H9 (cell line): ENCODE measurements around the gene FLT1. TPM values are rescaled to one million over a fixed set of nuclear protein-coding genes. Genes with fewer than 3 reads are reported as not detected.

Experiments used
- DNase-seq: peaks from one replicate; pipeline ENCODE4 v3.0.0-alpha.2; 2017
- H2AFZ ChIP-seq: one replicate; pipeline ENCODE4 v1.6.1; 2013; ENCODE audit warnings: mild to moderate bottlenecking, low read length, control low read depth, moderate library complexity
- H2AK5ac ChIP-seq: 2 replicates; pipeline ENCODE4 v1.6.1; 2013; ENCODE audit warnings: low read length, control low read depth, mixed read lengths; ENCODE audit not compliant: insufficient read length
- H2BK120ac ChIP-seq: one replicate; pipeline ENCODE4 v1.6.1; 2013; ENCODE audit warnings: low read depth, mild to moderate bottlenecking, low read length, control low read depth, inconsistent platforms; ENCODE audit not compliant: poor library complexity, severe bottlenecking
- H2BK12ac ChIP-seq: 2 replicates; pipeline ENCODE4 v1.6.1; 2013; ENCODE audit warnings: low read length, control low read depth, mixed read lengths, low read depth; ENCODE audit not compliant: insufficient read length
- H2BK15ac ChIP-seq: 2 replicates; pipeline ENCODE4 v1.6.1; 2013; ENCODE audit warnings: low read depth, low read length, control low read depth
- H2BK20ac ChIP-seq: one replicate; pipeline ENCODE4 v1.6.1; 2013; ENCODE audit warnings: low read depth, mild to moderate bottlenecking, low read length, control low read depth, inconsistent platforms; ENCODE audit not compliant: poor library complexity, severe bottlenecking
- H2BK5ac ChIP-seq: 2 replicates; pipeline ENCODE4 v1.6.1; 2013; ENCODE audit warnings: low read length, control low read depth, mixed read lengths; ENCODE audit not compliant: insufficient read length
- H3K14ac ChIP-seq: 2 replicates; pipeline ENCODE4 v1.6.1; 2013; ENCODE audit warnings: low read length, control low read depth; ENCODE audit not compliant: insufficient read depth
- H3K18ac ChIP-seq: 2 replicates; pipeline ENCODE4 v1.6.1; 2013; ENCODE audit warnings: low read depth, mild to moderate bottlenecking, mixed read lengths, low read length, control low read depth; ENCODE audit not compliant: insufficient read length
- H3K23ac ChIP-seq: 2 replicates; pipeline ENCODE4 v1.6.1; 2013; ENCODE audit warnings: low read length, control low read depth, mixed read lengths, low read depth; ENCODE audit not compliant: insufficient read length
- H3K23me2 ChIP-seq: 2 replicates; pipeline ENCODE4 v1.6.1; 2013; ENCODE audit warnings: low read depth, mild to moderate bottlenecking, mixed read lengths, low read length, control low read depth; ENCODE audit not compliant: insufficient read length, poor library complexity, severe bottlenecking
- H3K27ac ChIP-seq: 2 replicates; pipeline ENCODE4 v1.5.1; 2013; ENCODE audit warnings: low read length, control low read depth, mixed read lengths, low read depth; ENCODE audit not compliant: insufficient read length
- H3K27me3 ChIP-seq: 2 replicates; pipeline ENCODE4 v1.6.1; 2013; ENCODE audit warnings: low read length, control low read depth, inconsistent platforms; ENCODE audit not compliant: insufficient read depth
- H3K4ac ChIP-seq: 2 replicates; pipeline ENCODE4 v1.6.1; 2013; ENCODE audit warnings: low read depth, mild to moderate bottlenecking, control low read depth, inconsistent platforms, low read length, moderate library complexity
- H3K4me1 ChIP-seq: 2 replicates; pipeline ENCODE4 v1.6.1; 2013; ENCODE audit warnings: low read length, control low read depth, inconsistent platforms; ENCODE audit not compliant: insufficient read depth
- H3K4me2 ChIP-seq: 2 replicates; pipeline ENCODE4 v1.6.1; 2013; ENCODE audit warnings: low read length, control low read depth, mixed read lengths; ENCODE audit not compliant: insufficient read length, insufficient read depth
- H3K56ac ChIP-seq: 2 replicates; pipeline ENCODE4 v1.6.1; 2013; ENCODE audit warnings: low read depth, mild to moderate bottlenecking, mixed read lengths, low read length, control low read depth; ENCODE audit not compliant: insufficient read length
- H3K79me1 ChIP-seq: 2 replicates; pipeline ENCODE4 v1.6.1; 2013; ENCODE audit warnings: low read depth, mild to moderate bottlenecking, moderate library complexity, low read length, control low read depth, inconsistent platforms; ENCODE audit not compliant: insufficient read depth, poor library complexity, severe bottlenecking
- H3K79me2 ChIP-seq: 2 replicates; pipeline ENCODE4 v1.6.1; 2013; ENCODE audit warnings: low read length, control low read depth, inconsistent platforms; ENCODE audit not compliant: insufficient read depth
- H3K9ac ChIP-seq: 2 replicates; pipeline ENCODE4 v1.6.1; 2013; ENCODE audit warnings: low read length, control low read depth, mixed read lengths; ENCODE audit not compliant: insufficient read length; ENCODE audit errors: extremely low read depth
- H3K9me3 ChIP-seq: one replicate; pipeline ENCODE4 v1.6.1; 2013; ENCODE audit warnings: low read depth, low read length, inconsistent platforms; ENCODE audit not compliant: control insufficient read depth
- H3T11ph ChIP-seq: one replicate; pipeline ENCODE4 v1.6.1; 2013; ENCODE audit warnings: mild to moderate bottlenecking, low read length, control low read depth, inconsistent platforms
- H4K20me1 ChIP-seq: one replicate; pipeline ENCODE4 v1.6.1; 2013; ENCODE audit not compliant: control insufficient read depth, insufficient read length, insufficient read depth
- H4K5ac ChIP-seq: 2 replicates; pipeline ENCODE4 v1.6.1; 2013; ENCODE audit warnings: low read depth, mild to moderate bottlenecking, mixed read lengths, low read length, control low read depth; ENCODE audit not compliant: insufficient read length
- H4K8ac ChIP-seq: replicated peaks from 2 replicates; pipeline ENCODE4 v1.6.1; 2013; ENCODE audit warnings: low read length, control low read depth, mixed read lengths, low read depth; ENCODE audit not compliant: insufficient read length
- H4K91ac ChIP-seq: 2 replicates; pipeline ENCODE4 v1.6.1; 2013; ENCODE audit warnings: low read depth, mild to moderate bottlenecking, moderate library complexity, mixed read lengths, low read length, control low read depth; ENCODE audit not compliant: insufficient read length
- H3K27ac Mint-ChIP-seq, 3 experiments: 2 replicates in 2 of 3; 3 replicates in 1 of 3; pipeline ENCODE4 v1.8.0; 2020 to 2021; ENCODE audit warnings: mixed read lengths in 3 of 3, mild to moderate bottlenecking in 1 of 3, moderate library complexity in 1 of 3
- H3K27me3 Mint-ChIP-seq: 2 replicates; pipeline ENCODE4 v1.8.0; 2021; ENCODE audit warnings: low read depth, mild to moderate bottlenecking, moderate library complexity, mixed read lengths
- H3K36me3 Mint-ChIP-seq, 3 experiments: 2 replicates in 2 of 3; 3 replicates in 1 of 3; pipeline ENCODE4 v1.8.0; 2020 to 2021; ENCODE audit warnings: low read depth in 3 of 3, mixed read lengths in 3 of 3; ENCODE audit not compliant: insufficient read depth in 1 of 3
- H3K4me1 Mint-ChIP-seq, 2 experiments: 2 replicates each; pipeline ENCODE4 v1.8.0; 2020; ENCODE audit warnings: mixed read lengths in 2 of 2
- H3K4me3 Mint-ChIP-seq, 2 experiments: 2 replicates in 1 of 2; 3 replicates in 1 of 2; pipeline ENCODE4 v1.8.0; 2020 to 2021; ENCODE audit warnings: mild to moderate bottlenecking in 2 of 2, mixed read lengths in 2 of 2, moderate library complexity in 1 of 2
- H3K9me3 Mint-ChIP-seq, 2 experiments: 2 replicates in 1 of 2; 3 replicates in 1 of 2; pipeline ENCODE4 v1.8.0; 2020; ENCODE audit warnings: mild to moderate bottlenecking in 2 of 2, mixed read lengths in 2 of 2, moderate library complexity in 1 of 2
- CTCF ChIP-seq: fragments of 200-600 bp; sonication (generic); conservative IDR thresholded peaks from 3 replicates; pipeline ENCODE4 v1.8.0; 2021; ENCODE audit warnings: antibody characterized with exemption, mild to moderate bottlenecking
- WGBS: extraction: QIAGEN DNeasy Blood & Tissue Kit; methylation state at CpG from one replicate; pipeline ENCODE4 v1.1.7; 2013; ENCODE audit warnings: missing lambda C conversion rate, low lambda C conversion rate, mixed read lengths; ENCODE audit not compliant: insufficient read length; ENCODE audit errors: extremely low coverage; 5-methylcytosine and 5-hydroxymethylcytosine counted together
- total RNA-seq: library from RNA; stranded (reverse); gene quantifications from 2 replicates; pipeline ENCODE4 v1.2.1, GENCODE V29; 2021

FLT1 gene
- total RNA-seq, 1 experiment from 2014 or later, result 84.1 TPM

GRCh38 chr13:28470296-28470695, 24.6 kb downstream of the FLT1 start:
- peaks cover 2 to 8% of the 10 kb centered on the region in 2 experiments; a peak in 4 of 5 replicates for H3K9me3 Mint-ChIP-seq

More at GRCh38 chr13:28470296-28470695, 24.6 kb downstream of the FLT1 start:
- no peaks in the 10 kb centered on the region for H3K23me2 ChIP-seq
- no peak overlapping the region for H2BK120ac ChIP-seq
- no peak overlapping the region for H3K4ac ChIP-seq
- no peak overlapping the region for H3K18ac ChIP-seq
- no peak overlapping the region for H3K23ac ChIP-seq
- H4K8ac ChIP-seq, result no peak overlapping the region
- no peak overlapping the region for H3K4me2 ChIP-seq
- no CpG with 5 or more reads among the region's 4 CpGs for WGBS
- H3T11ph ChIP-seq, result no peak overlapping the region
- no peak overlapping the region for H3K14ac ChIP-seq
- H3K27ac ChIP-seq, result no peak overlapping the region
- H3K4me1 Mint-ChIP-seq, result peaks cover 41 to 43% of the 10 kb centered on the region in 2 experiments
- no peak overlapping the region for H3K4me3 Mint-ChIP-seq
- H2AFZ ChIP-seq, result no peak overlapping the region
- H4K5ac ChIP-seq, result no peak overlapping the region
- no peak overlapping the region for H3K56ac ChIP-seq
- H3K4me1 ChIP-seq, result peaks cover 2% of the 10 kb centered on the region; the same call in 1 of the 2 replicates
- DNase-seq, result no peak
- H3K27me3 ChIP-seq, result no peaks in the 10 kb centered on the region
- H4K91ac ChIP-seq, result no peak overlapping the region
- H3K27me3 Mint-ChIP-seq, result no peaks in the 10 kb centered on the region; the same call in 1 of the 2 replicates
- no peak overlapping the region for H3K9ac ChIP-seq
- no peak overlapping the region for H2BK12ac ChIP-seq
- no peaks in the 10 kb centered on the region for H3K9me3 ChIP-seq
- peaks cover 52 to 77% (median 68%) of the 10 kb centered on the region in 3 experiments for H3K36me3 Mint-ChIP-seq
- H3K79me1 ChIP-seq, result peaks cover 14% of the 10 kb centered on the region
- no peaks in the 10 kb centered on the region for H4K20me1 ChIP-seq
- peaks cover 13% of the 10 kb centered on the region for H3K79me2 ChIP-seq
- no peak overlapping the region for H2BK15ac ChIP-seq
- no peak for TF ChIP-seq CTCF
- H2BK20ac ChIP-seq, result no peak overlapping the region
- no peak overlapping the region for H2BK5ac ChIP-seq
- no peak overlapping the region for H2AK5ac ChIP-seq
- H3K27ac Mint-ChIP-seq, result no peak overlapping the region
